D721Med (cell line): Measurements from ENCODE around the gene UBE2Q1.

Experiments used
- DNase-seq: peaks from one replicate; pipeline ENCODE4 v3.0.0; 2011; ENCODE audit warnings: low spot score; ENCODE audit not compliant: insufficient read length
- FAIRE-seq: peaks from 2 replicates; lab custom pipeline; 2011; peaks lifted over from hg19 to GRCh38; lab: Jason Lieb, UNC
- CTCF ChIP-seq: IDR thresholded peaks from 2 replicates; pipeline ENCODE4 v1.5.1; 2012; ENCODE audit warnings: mild to moderate bottlenecking, control low read depth; ENCODE audit not compliant: insufficient read depth; ENCODE audit errors: missing control alignments

UBE2Q1 gene

GRCh38 chr1:154578058-154578418 is 19.6 kb upstream of the UBE2Q1 start:
- DNase-seq (no peak), FAIRE-seq (no peak)
- TF ChIP-seq CTCF, result no peak

GRCh38 chr1:154577346-154578057 is 19.0 kb upstream of the UBE2Q1 start:
- no peak for TF ChIP-seq CTCF
- FAIRE-seq (no peak), DNase-seq (no peak)

GRCh38 chr1:154575951-154576566 is 17.6 kb upstream of the UBE2Q1 start:
- DNase-seq (no peak), FAIRE-seq (no peak)
- TF ChIP-seq CTCF, result no peak

GRCh38 chr1:154575147-154575927 is 16.9 kb upstream of the UBE2Q1 start:
- DNase-seq, result no peak
- no peak for TF ChIP-seq CTCF
- no peak for FAIRE-seq

- DNase-seq (no peak), FAIRE-seq (no peak)
- no peak for TF ChIP-seq CTCF
These were observed 16.3 kb upstream of the UBE2Q1 start for GRCh38 chr1:154574716-154575115.

- FAIRE-seq (no peak), DNase-seq (no peak)
- no peak for TF ChIP-seq CTCF
These were observed 14.7 kb upstream of the UBE2Q1 start for GRCh38 chr1:154573168-154573510.
